ENCODE measurements around the gene NDUFC2. TPM values are rescaled to one million over a fixed set of nuclear protein-coding genes. Genes with fewer than 3 reads are reported as not detected.

The NDUFC2 gene
- polyA plus RNA-seq, 1 donor from 2014 or later: 269 TPM

- Histone ChIP-seq H3K36me3 (ENCODE audit: insufficient read depth, low read length) (no peaks in the 10 kb centered on the region), H3K4me2 (ENCODE audit: low read length) (no peak overlapping the region), H3K4me3 (ENCODE audit: low read length) (no peak overlapping the region), H3K9me2 (ENCODE audit: insufficient read depth, low read length) (no peaks in the 10 kb centered on the region), H3K27me3 (ENCODE audit: insufficient read depth, low read depth, low read length) (no peaks in the 10 kb centered on the region), H3K9me3 (ENCODE audit: low read length) (no peaks in the 10 kb centered on the region), H4K20me1 (ENCODE audit: insufficient read depth) (no peaks in the 10 kb centered on the region), H3K27ac (ENCODE audit: low read length) (no peak overlapping the region), H3K9ac (ENCODE audit: low read length) (no peak overlapping the region), H2AFZ (ENCODE audit: low read depth, low read length) (no peak overlapping the region), H3K79me2 (replicated peaks; ENCODE audit: insufficient read depth, low read length) (no peaks in the 10 kb centered on the region), H3F3A (ENCODE audit: insufficient read depth, low read length, poor library complexity, severe bottlenecking) (no peaks in the 10 kb centered on the region)
- TF ChIP-seq MXI1 (conservative IDR thresholded peaks at IDR 0.05; ENCODE audit: poor library complexity, severe bottlenecking): no peak
- no peak for TF ChIP-seq RAD21 (conservative IDR thresholded peaks at IDR 0.05)
- TF ChIP-seq POLR2AphosphoS5 (IDR thresholded peaks at IDR 0.05): no peak
- TF ChIP-seq EZH2 (IDR thresholded peaks at IDR 0.05; ENCODE audit: borderline replicate concordance, insufficient read depth, low read length, poor library complexity, severe bottlenecking): no peak
- no peak for TF ChIP-seq CTCF (IDR thresholded peaks at IDR 0.05; ENCODE audit: poor library complexity, severe bottlenecking)
Measured at GRCh38 chr11:78050964-78051831, 28.5 kb downstream of the NDUFC2 start.

DNA sequence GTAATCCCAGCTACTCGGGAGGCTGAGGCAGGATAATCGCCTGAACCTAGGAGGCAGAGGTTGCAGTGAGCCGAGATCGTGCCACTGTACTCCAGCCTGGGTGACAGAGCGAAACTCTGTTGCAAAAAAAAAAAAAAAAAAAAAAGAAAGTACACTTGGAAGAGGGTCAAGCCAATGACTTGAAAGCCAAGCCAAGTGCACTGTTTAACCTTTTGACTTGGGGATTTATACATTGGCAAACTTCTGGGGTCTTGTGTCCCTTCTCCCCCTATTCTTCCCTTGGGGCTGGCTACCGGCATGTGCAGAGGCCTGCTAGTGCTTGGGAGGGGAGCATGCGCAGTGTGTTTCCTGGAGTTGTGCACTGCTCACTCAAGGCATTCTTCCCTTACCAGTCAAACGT is 30.3 kb downstream of the NDUFC2 start:
- TF ChIP-seq REST (IDR thresholded peaks at IDR 0.05; ENCODE audit: borderline replicate concordance) (no peak), RAD21 (conservative IDR thresholded peaks at IDR 0.05) (no peak), MXI1 (conservative IDR thresholded peaks at IDR 0.05; ENCODE audit: poor library complexity, severe bottlenecking) (no peak), POLR2AphosphoS5 (IDR thresholded peaks at IDR 0.05) (no peak)
- no peak overlapping the region for H3K27ac ChIP-seq (ENCODE audit: low read length)
- H3F3A ChIP-seq (ENCODE audit: insufficient read depth, low read length, poor library complexity, severe bottlenecking): no peaks in the 10 kb centered on the region
- H3K4me2 ChIP-seq (ENCODE audit: low read length): no peak overlapping the region
- H4K20me1 ChIP-seq (ENCODE audit: insufficient read depth): no peaks in the 10 kb centered on the region
- no peaks in the 10 kb centered on the region for H3K27me3 ChIP-seq (ENCODE audit: insufficient read depth, low read depth, low read length)
- no peak overlapping the region for H3K4me3 ChIP-seq (ENCODE audit: low read length)
- no peaks in the 10 kb centered on the region for H3K79me2 ChIP-seq (replicated peaks; ENCODE audit: insufficient read depth, low read length)
- no peaks in the 10 kb centered on the region for H3K9me2 ChIP-seq (ENCODE audit: insufficient read depth, low read length)
- no peaks in the 10 kb centered on the region for H3K9me3 ChIP-seq (ENCODE audit: low read length)
- no peaks in the 10 kb centered on the region for H3K36me3 ChIP-seq (ENCODE audit: insufficient read depth, low read length)
- H2AFZ ChIP-seq (ENCODE audit: low read depth, low read length): no peak overlapping the region
- H3K9ac ChIP-seq (ENCODE audit: low read length): no peak overlapping the region

GRCh38 chr11:78048561-78048960 is 31.1 kb downstream of the NDUFC2 start:
- no peak overlapping the region for H3K9ac ChIP-seq (ENCODE audit: low read length)
- H3K4me2 ChIP-seq (ENCODE audit: low read length): no peak overlapping the region
- no peaks in the 10 kb centered on the region for H3K79me2 ChIP-seq (replicated peaks; ENCODE audit: insufficient read depth, low read length)
- H3K9me3 ChIP-seq (ENCODE audit: low read length): no peaks in the 10 kb centered on the region
- H3F3A ChIP-seq (ENCODE audit: insufficient read depth, low read length, poor library complexity, severe bottlenecking): no peaks in the 10 kb centered on the region
- no peaks in the 10 kb centered on the region for H3K27me3 ChIP-seq (ENCODE audit: insufficient read depth, low read depth, low read length)
- H2AFZ ChIP-seq (ENCODE audit: low read depth, low read length): no peak overlapping the region
- no peak overlapping the region for H3K27ac ChIP-seq (ENCODE audit: low read length)
- no peaks in the 10 kb centered on the region for H3K9me2 ChIP-seq (ENCODE audit: insufficient read depth, low read length)
- no peaks in the 10 kb centered on the region for H4K20me1 ChIP-seq (ENCODE audit: insufficient read depth)
- no peaks in the 10 kb centered on the region for H3K36me3 ChIP-seq (ENCODE audit: insufficient read depth, low read length)
- no peak overlapping the region for H3K4me3 ChIP-seq (ENCODE audit: low read length)
- no peak for TF ChIP-seq SMC3 (conservative IDR thresholded peaks at IDR 0.05; ENCODE audit: poor library complexity)
- TF ChIP-seq REST (IDR thresholded peaks at IDR 0.05; ENCODE audit: borderline replicate concordance): no peak
- TF ChIP-seq EZH2 (IDR thresholded peaks at IDR 0.05; ENCODE audit: borderline replicate concordance, insufficient read depth, low read length, poor library complexity, severe bottlenecking): no peak
- TF ChIP-seq MXI1 (conservative IDR thresholded peaks at IDR 0.05; ENCODE audit: poor library complexity, severe bottlenecking): no peak
- no peak for TF ChIP-seq RAD21 (conservative IDR thresholded peaks at IDR 0.05)
- no peak for TF ChIP-seq EP300 (conservative IDR thresholded peaks at IDR 0.05; ENCODE audit: poor library complexity, severe bottlenecking)
- no peak for TF ChIP-seq TAF1 (IDR thresholded peaks at IDR 0.05; ENCODE audit: low read depth)
- no peak for TF ChIP-seq CTCF (IDR thresholded peaks at IDR 0.05; ENCODE audit: poor library complexity, severe bottlenecking)
